GM23338 (cell line): ENCODE data around the gene PHAF1. TPM values are rescaled to one million over a fixed set of nuclear protein-coding genes. Genes with fewer than 3 reads are reported as not detected.

Source experiments
- ATAC-seq: fragments of 200-7000 bp; cut with Tn5 transposase; 3 replicates; pipeline ENCODE4 v1.9.1; 2020
- DNase-seq: peaks from one replicate; pipeline ENCODE4 v3.0.0-alpha.2; 2015; ENCODE audit warnings: low spot score
- H2AFZ ChIP-seq: fragments of 200-600 bp; sonication (generic); 2 replicates; pipeline ENCODE4 v1.8.0; 2016; ENCODE audit warnings: antibody characterized with exemption, mild to moderate bottlenecking, moderate library complexity
- H3F3A ChIP-seq: fragments of 200-600 bp; sonication (generic); replicated peaks from 2 replicates; pipeline ENCODE4 v1.8.0; 2017; ENCODE audit warnings: antibody characterized with exemption, mixed run types, low read depth
- H3K27ac ChIP-seq: fragments of 200-600 bp; sonication (generic); 2 replicates; pipeline ENCODE4 v1.6.1; 2016; ENCODE audit warnings: low read depth
- H3K27me3 ChIP-seq: fragments of 200-600 bp; sonication (generic); 2 replicates; pipeline ENCODE4 v1.8.0; 2016; ENCODE audit warnings: mild to moderate bottlenecking, mixed run types, moderate library complexity; ENCODE audit not compliant: insufficient read depth
- H3K36me3 ChIP-seq: fragments of 200-600 bp; sonication (generic); 2 replicates; pipeline ENCODE4 v1.8.0; 2016; ENCODE audit warnings: mild to moderate bottlenecking; ENCODE audit not compliant: insufficient read depth
- H3K4me1 ChIP-seq: fragments of 200-600 bp; sonication (generic); 2 replicates; pipeline ENCODE4 v1.8.0; 2016; ENCODE audit warnings: mild to moderate bottlenecking, moderate library complexity; ENCODE audit not compliant: insufficient read depth
- H3K4me2 ChIP-seq: fragments of 200-600 bp; sonication (generic); 2 replicates; pipeline ENCODE4 v1.7.1; 2017; ENCODE audit warnings: mixed run types
- H3K4me3 ChIP-seq: fragments of 200-600 bp; sonication (generic); 2 replicates; pipeline ENCODE4 v1.6.1; 2016; ENCODE audit warnings: mixed run types
- H3K79me2 ChIP-seq: fragments of 200-600 bp; sonication (generic); replicated peaks from 2 replicates; pipeline ENCODE4 v1.8.0; 2017; ENCODE audit warnings: mild to moderate bottlenecking; ENCODE audit not compliant: insufficient read depth
- H3K9me2 ChIP-seq: fragments of 200-600 bp; sonication (generic); 2 replicates; pipeline ENCODE4 v1.8.0; 2017; ENCODE audit not compliant: insufficient read depth
- H4K20me1 ChIP-seq: fragments of 200-600 bp; sonication (generic); replicated peaks from 2 replicates; pipeline ENCODE4 v1.8.0; 2017; ENCODE audit warnings: mild to moderate bottlenecking; ENCODE audit not compliant: insufficient read depth
- H3K27ac Mint-ChIP-seq: 2 replicates; pipeline ENCODE4 v1.8.0; 2020; ENCODE audit warnings: inconsistent platforms, mild to moderate bottlenecking, moderate library complexity, mixed read lengths
- H3K27me3 Mint-ChIP-seq: 3 replicates; pipeline ENCODE4 v1.8.0; 2022; ENCODE audit warnings: low read depth, mild to moderate bottlenecking, moderate library complexity, mixed read lengths, inconsistent platforms; ENCODE audit not compliant: insufficient read depth, poor library complexity
- H3K36me3 Mint-ChIP-seq: 3 replicates; pipeline ENCODE4 v1.8.0; 2021; ENCODE audit warnings: low read depth, mild to moderate bottlenecking, inconsistent platforms, moderate library complexity, mixed read lengths
- H3K4me1 Mint-ChIP-seq: 3 replicates; pipeline ENCODE4 v1.8.0; 2020; ENCODE audit warnings: mild to moderate bottlenecking, inconsistent platforms, mixed read lengths
- H3K4me3 Mint-ChIP-seq: 3 replicates; pipeline ENCODE4 v1.8.0; 2021; ENCODE audit warnings: moderate library complexity, mild to moderate bottlenecking, inconsistent platforms, mixed read lengths
- H3K9me3 Mint-ChIP-seq: 3 replicates; pipeline ENCODE4 v1.8.0; 2020; ENCODE audit warnings: moderate library complexity, mild to moderate bottlenecking, inconsistent platforms, mixed read lengths
- CREB1 ChIP-seq: fragments of 250-450 bp; sonication (Bioruptor Pico); IDR thresholded peaks from 2 replicates; pipeline ENCODE4 v1.5.0; 2020; ENCODE audit warnings: low read depth, mild to moderate bottlenecking, moderate library complexity
- NANOG ChIP-seq: IDR thresholded peaks from 2 replicates; pipeline ENCODE4 v1.6.1; 2016; ENCODE audit warnings: antibody characterized with exemption, borderline replicate concordance
- POLR2AphosphoS5 ChIP-seq: IDR thresholded peaks from 2 replicates; pipeline ENCODE4 v1.6.1; 2016; ENCODE audit warnings: antibody characterized with exemption, low read depth
- ZNF331 ChIP-seq: fragments of 250-450 bp; sonication (Bioruptor Pico); IDR thresholded peaks from 2 replicates; pipeline ENCODE4 v1.5.0; 2020; ENCODE audit warnings: low read depth, mild to moderate bottlenecking, moderate library complexity
- polyA plus RNA-seq: library from polyadenylated mRNA; unstranded; fragments of >200 nt; fragmentation: Nextera tagmentation; extraction: Ambion mirVana; gene quantifications from 2 replicates; pipeline ENCODE4 v1.2.1, GENCODE V29; 2016
- total RNA-seq: library from RNA; depleted of rRNA; stranded (reverse); fragments of >200 nt; shearing (Covaris generic); gene quantifications from 2 replicates; pipeline ENCODE4 v1.2.3, GENCODE V29; 2014
- TF ChIP-seq, protein P1 (sequence below): IDR thresholded peaks from 2 replicates; pipeline ENCODE4 v1.6.1; 2016; ENCODE audit warnings: antibody characterized with exemption
- TF ChIP-seq, protein P2 (sequence below), 2 experiments: fragments of 200-600 bp in 1 of 2; sonication (generic) in 1 of 2; conservative IDR thresholded peaks; 2 replicates each; pipeline versions ENCODE4 v1.5.1 to v1.6.1; 2016 to 2017; ENCODE audit warnings: antibody characterized with exemption in 2 of 2, low read depth in 2 of 2, mild to moderate bottlenecking in 2 of 2, moderate library complexity in 1 of 2

PHAF1 gene
- total and polyA plus RNA-seq, 2 experiments from 2014 or later, result 14.7 to 35.9 TPM

DNA sequence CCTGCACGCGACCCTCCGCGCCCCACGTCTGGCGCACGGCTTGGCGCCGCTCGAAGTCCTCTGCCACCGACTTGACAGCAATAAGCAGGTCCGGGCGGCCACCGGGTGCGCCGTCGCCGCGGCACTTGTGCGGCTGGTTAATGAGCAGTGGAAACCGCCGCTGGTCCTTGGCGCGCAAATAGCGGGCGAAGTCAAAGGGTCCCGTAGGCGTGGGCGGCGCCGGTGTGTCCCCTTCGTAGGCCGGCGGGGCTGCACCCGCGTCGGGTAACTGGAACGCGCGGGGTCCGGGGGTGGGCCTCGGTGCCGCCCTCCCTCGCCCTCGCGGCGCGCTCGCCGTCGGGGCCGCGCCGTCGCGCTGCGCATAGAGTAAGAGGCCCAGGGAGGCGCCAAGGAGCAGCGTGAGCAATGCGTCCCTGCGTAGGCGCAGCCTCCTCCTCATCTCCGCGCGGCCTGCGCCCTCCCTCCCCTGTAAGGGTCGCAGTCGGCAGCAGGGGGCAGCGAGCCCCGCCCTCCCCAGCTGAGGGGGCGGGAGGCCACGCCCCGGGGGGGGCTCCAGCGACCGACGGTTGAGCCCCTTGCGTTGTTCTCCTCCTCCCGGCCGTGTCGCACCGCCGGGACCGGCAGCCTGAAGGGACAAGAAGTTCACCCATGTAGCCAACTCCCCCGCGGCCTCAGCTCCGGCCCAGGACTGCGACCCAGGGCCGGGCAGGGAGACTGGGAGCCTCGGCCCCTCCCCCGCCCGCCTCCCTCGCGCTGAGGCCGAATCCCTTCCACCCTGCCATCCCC, 40.5 kb downstream of the PHAF1 start:
- Histone ChIP-seq H4K20me1 (no peaks in the 10 kb centered on the region; the same call in 1 of the 2 replicates), H2AFZ (peak overlapping the region; percentile 97), H3K79me2 (no peaks in the 10 kb centered on the region), H3K9me2 (no peaks in the 10 kb centered on the region), H3K4me1 (peaks cover 6% of the 10 kb centered on the region; the same call in 1 of the 2 replicates), H3K36me3 (no peaks in the 10 kb centered on the region), H3K4me3 (peak overlapping the region; percentile 77), H3K4me2 (peak overlapping the region; percentile 94), H3K27ac (no peak overlapping the region), H3F3A (0 out of 2 replicates have a peak, but pooled peaks cover 7% of the 10 kb centered on the region), H3K27me3 (peaks cover 72% of the 10 kb centered on the region)
- TF ChIP-seq, protein P1, sequence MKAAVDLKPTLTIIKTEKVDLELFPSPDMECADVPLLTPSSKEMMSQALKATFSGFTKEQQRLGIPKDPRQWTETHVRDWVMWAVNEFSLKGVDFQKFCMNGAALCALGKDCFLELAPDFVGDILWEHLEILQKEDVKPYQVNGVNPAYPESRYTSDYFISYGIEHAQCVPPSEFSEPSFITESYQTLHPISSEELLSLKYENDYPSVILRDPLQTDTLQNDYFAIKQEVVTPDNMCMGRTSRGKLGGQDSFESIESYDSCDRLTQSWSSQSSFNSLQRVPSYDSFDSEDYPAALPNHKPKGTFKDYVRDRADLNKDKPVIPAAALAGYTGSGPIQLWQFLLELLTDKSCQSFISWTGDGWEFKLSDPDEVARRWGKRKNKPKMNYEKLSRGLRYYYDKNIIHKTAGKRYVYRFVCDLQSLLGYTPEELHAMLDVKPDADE, result no peak
- TF ChIP-seq, protein P2, sequence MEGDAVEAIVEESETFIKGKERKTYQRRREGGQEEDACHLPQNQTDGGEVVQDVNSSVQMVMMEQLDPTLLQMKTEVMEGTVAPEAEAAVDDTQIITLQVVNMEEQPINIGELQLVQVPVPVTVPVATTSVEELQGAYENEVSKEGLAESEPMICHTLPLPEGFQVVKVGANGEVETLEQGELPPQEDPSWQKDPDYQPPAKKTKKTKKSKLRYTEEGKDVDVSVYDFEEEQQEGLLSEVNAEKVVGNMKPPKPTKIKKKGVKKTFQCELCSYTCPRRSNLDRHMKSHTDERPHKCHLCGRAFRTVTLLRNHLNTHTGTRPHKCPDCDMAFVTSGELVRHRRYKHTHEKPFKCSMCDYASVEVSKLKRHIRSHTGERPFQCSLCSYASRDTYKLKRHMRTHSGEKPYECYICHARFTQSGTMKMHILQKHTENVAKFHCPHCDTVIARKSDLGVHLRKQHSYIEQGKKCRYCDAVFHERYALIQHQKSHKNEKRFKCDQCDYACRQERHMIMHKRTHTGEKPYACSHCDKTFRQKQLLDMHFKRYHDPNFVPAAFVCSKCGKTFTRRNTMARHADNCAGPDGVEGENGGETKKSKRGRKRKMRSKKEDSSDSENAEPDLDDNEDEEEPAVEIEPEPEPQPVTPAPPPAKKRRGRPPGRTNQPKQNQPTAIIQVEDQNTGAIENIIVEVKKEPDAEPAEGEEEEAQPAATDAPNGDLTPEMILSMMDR (conservative IDR thresholded peaks at IDR 0.05; ENCODE audit: low read depth in 2 of 2), result peak in 1 of 2 experiments; percentile 75; a peak in 1 of 4 replicates
- TF ChIP-seq NANOG (no peak), POLR2AphosphoS5 (peak; percentile 2; the same call in 1 of the 2 replicates), CREB1 (CRISPR knock-in tag) (peak; percentile 55)
- ATAC-seq (peak; percentile 67), DNase-seq (peak; percentile 83)
- H3K27ac Mint-ChIP-seq, result no peak overlapping the region
- H3K4me3 Mint-ChIP-seq, result peak overlapping the region; percentile 75; the same call in 2 of the 3 replicates
- H3K36me3 Mint-ChIP-seq, result peaks cover 16% of the 10 kb centered on the region
- H3K9me3 Mint-ChIP-seq, result no peaks in the 10 kb centered on the region
- peaks cover 10% of the 10 kb centered on the region; the same call in 2 of the 3 replicates for H3K4me1 Mint-ChIP-seq
- H3K27me3 Mint-ChIP-seq, result peaks cover 52% of the 10 kb centered on the region

DNA sequence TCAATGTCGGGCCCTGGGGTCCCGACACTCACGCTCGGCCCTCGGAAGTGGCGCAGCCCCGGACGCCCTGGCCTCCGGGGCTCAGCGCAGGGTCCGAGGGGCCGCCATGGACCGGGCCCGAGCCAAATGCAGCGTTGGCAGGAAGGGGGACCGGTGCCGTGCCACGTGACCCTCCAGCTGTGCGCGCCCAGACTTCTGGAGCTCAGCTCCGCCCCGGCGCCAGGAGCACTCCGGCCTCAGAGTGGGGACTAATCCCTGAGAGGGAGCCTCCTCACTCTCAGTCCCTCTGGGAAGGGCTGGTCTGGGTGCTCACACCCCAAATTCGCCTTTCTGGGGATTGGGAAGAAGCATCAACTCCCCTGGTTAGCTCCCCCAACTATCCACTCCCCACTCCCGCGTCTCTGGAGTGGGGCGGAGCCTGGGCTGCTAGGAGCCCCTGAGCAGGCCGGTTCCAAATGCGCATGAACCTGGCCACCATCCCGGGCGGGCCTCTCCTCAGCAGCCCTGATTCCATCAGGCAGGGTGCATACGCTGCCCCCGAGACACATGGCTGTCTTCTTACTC, 41.2 kb downstream of the PHAF1 start, which contains the start of gene B3GNT9:
B3GNT9 (minus strand) TSS at position 166 of the 564 bp plus-strand sequence. CDS start 513 bp downstream, outside the sequence.
- H3K27ac ChIP-seq, result no peak within 1 kb of the TSS

More for the DNA sequence above, 41.2 kb downstream of the PHAF1 start, which contains the start of gene B3GNT9:
- Histone ChIP-seq H3F3A (0 out of 2 replicates have a peak, but pooled peaks cover 7% of the 10 kb centered on the region), H3K36me3 (no peaks in the 10 kb centered on the region), H3K4me1 (peaks cover 9% of the 10 kb centered on the region; the same call in 1 of the 2 replicates), H4K20me1 (peaks cover 4% of the 10 kb centered on the region; the same call in 1 of the 2 replicates), H3K4me2 (peak within 1 kb of the TSS; percentile 94), H3K4me3 (peak within 1 kb of the TSS; percentile 77), H3K79me2 (no peaks in the 10 kb centered on the region), H3K9me2 (no peaks in the 10 kb centered on the region), H2AFZ (peak within 1 kb of the TSS; percentile 97), H3K27me3 (peaks cover 79% of the 10 kb centered on the region)
- Mint-ChIP-seq H3K4me1 (peaks cover 10% of the 10 kb centered on the region; the same call in 2 of the 3 replicates), H3K36me3 (peaks cover 12% of the 10 kb centered on the region), H3K9me3 (no peaks in the 10 kb centered on the region), H3K4me3 (peak within 1 kb of the TSS; percentile 75), H3K27me3 (peaks cover 59% of the 10 kb centered on the region), H3K27ac (no peak within 1 kb of the TSS)
- ATAC-seq (peak; percentile 38), DNase-seq (peak; percentile 84)
- TF ChIP-seq POLR2AphosphoS5 (peak; percentile 73), ZNF331 (CRISPR knock-in tag) (no peak)
